Measurements from ENCODE around the gene GPC3. TPM values are rescaled to one million over a fixed set of nuclear protein-coding genes. Genes with fewer than 3 reads are reported as not detected.

GPC3 gene
- polyA plus RNA-seq, 3 donors = not detected

GRCh38 chrX:133699023-133699728, 286.2 kb downstream of the GPC3 start:
- Mint-ChIP-seq H3K4me1 (no peaks in the 10 kb centered on the region), H3K9me3 (peaks cover 0 to 3% (median 1%) of the 10 kb centered on the region in 7 donors), H3K27ac (no peak overlapping the region), H3K36me3 (no peaks in the 10 kb centered on the region), H3K27me3 (ENCODE audit: low read depth in 3 of 3) (peaks cover 0 to 7% (median 0%) of the 10 kb centered on the region in 3 donors), H3K4me3 (no peak overlapping the region)
- intact Hi-C loops (cut with micrococcal nuclease) = no loop called here
- no peak for TF ChIP-seq CTCF (IDR thresholded peaks at IDR 0.05)
- Histone ChIP-seq H3K9me3 (replicated peaks in 1 of 2; ENCODE audit: control insufficient read depth in 1 of 2, insufficient read depth in 1 of 2, low read length in 2 of 2) (no peaks in the 10 kb centered on the region), H4K20me1 (ENCODE audit: insufficient read depth, low read length) (no peaks in the 10 kb centered on the region), H3K36me3 (replicated peaks in 1 of 2; ENCODE audit: control insufficient read depth in 1 of 2, insufficient read depth in 2 of 2, low read length in 2 of 2) (no peaks in the 10 kb centered on the region), H2AFZ (ENCODE audit: insufficient read depth, low read depth, low read length, poor library complexity, severe bottlenecking) (no peak overlapping the region), H3K27ac (ENCODE audit: low read depth in 1 of 2, low read length in 2 of 2) (no peak overlapping the region), H3K4me3 (replicated peaks in 1 of 3; ENCODE audit: low read depth in 2 of 3, low read length in 3 of 3) (no peak overlapping the region), H3K79me2 (ENCODE audit: insufficient read depth, low read length) (no peaks in the 10 kb centered on the region), H3K4me1 (ENCODE audit: control insufficient read depth in 1 of 2, insufficient read depth in 2 of 2, low read length in 2 of 2) (no peaks in the 10 kb centered on the region), H3K27me3 (ENCODE audit: control insufficient read depth in 2 of 2, insufficient read depth in 2 of 2, low read length in 2 of 2) (peaks cover 0 to 5% of the 10 kb centered on the region in 2 donors), H3K4me2 (replicated peaks; ENCODE audit: extremely low read depth, low read length, poor library complexity, severe bottlenecking) (no peak overlapping the region), H3K9ac (ENCODE audit: insufficient read depth, low read length, poor library complexity, severe bottlenecking) (no peak overlapping the region)
- DNase-seq = no peak
- WGBS (ENCODE audit: insufficient coverage) = no CpG with 5 or more reads among the region's 7 CpGs

DNA sequence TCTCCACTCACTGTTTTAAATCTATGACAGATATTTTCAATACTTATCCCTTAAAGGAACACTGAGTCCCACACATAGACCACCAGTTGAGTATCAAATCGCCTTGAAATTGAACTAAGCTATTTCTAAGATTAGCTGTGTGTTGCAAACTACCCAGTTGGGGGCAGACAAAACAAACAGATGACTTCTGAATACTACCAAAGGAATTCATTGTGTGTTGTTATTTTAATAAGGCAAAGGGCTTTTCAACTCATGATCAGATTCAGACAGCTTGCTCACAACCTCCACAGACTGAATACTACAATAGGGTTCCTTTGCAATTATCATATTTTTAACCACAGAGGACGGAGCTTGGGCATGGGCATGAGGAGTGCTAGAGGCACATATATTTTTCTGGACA, 287.1 kb downstream of the GPC3 start:
- no peak for TF ChIP-seq CTCF (IDR thresholded peaks at IDR 0.05)
- H3K9me3 Mint-ChIP-seq = peaks cover 0 to 2% (median 1%) of the 10 kb centered on the region in 7 donors
- H3K4me1 Mint-ChIP-seq = no peaks in the 10 kb centered on the region
- H3K4me1 ChIP-seq (ENCODE audit: control insufficient read depth in 1 of 2, insufficient read depth in 2 of 2, low read length in 2 of 2) = no peaks in the 10 kb centered on the region
- H3K4me2 ChIP-seq (replicated peaks; ENCODE audit: extremely low read depth, low read length, poor library complexity, severe bottlenecking) = no peak overlapping the region
- no peaks in the 10 kb centered on the region for H3K36me3 Mint-ChIP-seq
- H3K27ac Mint-ChIP-seq = no peak overlapping the region
- H4K20me1 ChIP-seq (ENCODE audit: insufficient read depth, low read length) = no peaks in the 10 kb centered on the region
- DNase-seq = no peak
- H3K27me3 Mint-ChIP-seq (ENCODE audit: low read depth in 3 of 3) = peaks cover 0 to 6% (median 0%) of the 10 kb centered on the region in 3 donors
- no peaks in the 10 kb centered on the region for H3K9me3 ChIP-seq (replicated peaks in 1 of 2; ENCODE audit: control insufficient read depth in 1 of 2, insufficient read depth in 1 of 2, low read length in 2 of 2)
- no peaks in the 10 kb centered on the region for H3K36me3 ChIP-seq (replicated peaks in 1 of 2; ENCODE audit: control insufficient read depth in 1 of 2, insufficient read depth in 2 of 2, low read length in 2 of 2)
- no peak overlapping the region for H3K4me3 ChIP-seq (replicated peaks in 1 of 3; ENCODE audit: low read depth in 2 of 3, low read length in 3 of 3)
- no peaks in the 10 kb centered on the region for H3K79me2 ChIP-seq (ENCODE audit: insufficient read depth, low read length)
- WGBS (ENCODE audit: insufficient coverage) = no CpG with 5 or more reads among the region's 2 CpGs
- H3K9ac ChIP-seq (ENCODE audit: insufficient read depth, low read length, poor library complexity, severe bottlenecking) = no peak overlapping the region
- no peak overlapping the region for H3K4me3 Mint-ChIP-seq
- intact Hi-C loops (cut with micrococcal nuclease) = no loop called here
- H3K27me3 ChIP-seq (ENCODE audit: control insufficient read depth in 2 of 2, insufficient read depth in 2 of 2, low read length in 2 of 2) = peaks cover 0 to 5% of the 10 kb centered on the region in 2 donors
- H2AFZ ChIP-seq (ENCODE audit: insufficient read depth, low read depth, low read length, poor library complexity, severe bottlenecking) = no peak overlapping the region
- no peak overlapping the region for H3K27ac ChIP-seq (ENCODE audit: low read depth in 1 of 2, low read length in 2 of 2)
